Transverse colon (tissue), 4 donors: ENCODE data around the gene IP6K3. TPM values are rescaled to one million over a fixed set of nuclear protein-coding genes. Genes with fewer than 3 reads are reported as not detected.

Experiments used
- DNase-seq: peaks from one replicate; pipeline ENCODE4 v3.0.0-alpha.2; 2019
- H3K27ac ChIP-seq, 4 donors: fragments of 200-600 bp; sonication (generic); 2 replicates each; pipeline ENCODE4 v1.5.1; 2016 to 2018; ENCODE audit warnings: inconsistent platforms in 4 of 4
- H3K27me3 ChIP-seq: fragments of 200-600 bp; sonication (generic); 2 replicates; pipeline ENCODE4 v1.5.1; 2017; ENCODE audit warnings: inconsistent platforms
- H3K36me3 ChIP-seq, 4 donors: fragments of 200-600 bp; sonication (generic); 2 replicates each; pipeline ENCODE4 v1.5.1; 2017 to 2019; ENCODE audit warnings: inconsistent platforms in 4 of 4
- H3K4me1 ChIP-seq, 4 donors: fragments of 200-600 bp; sonication (generic); 2 replicates each; pipeline ENCODE4 v1.5.1; 2017 to 2020; ENCODE audit warnings: inconsistent platforms in 4 of 4
- H3K4me3 ChIP-seq, 4 donors: fragments of 200-600 bp; sonication (generic); 1 replicate in 1 of 4; 2 replicates in 3 of 4; pipeline versions ENCODE4 v1.5.1 to v1.6.1; 2017 to 2019; ENCODE audit warnings: inconsistent platforms in 4 of 4
- H3K9me3 ChIP-seq, 2 donors: fragments of 200-600 bp; sonication (generic); 2 replicates each; pipeline ENCODE4 v1.5.1; 2017 to 2019; ENCODE audit warnings: inconsistent platforms in 2 of 2
- CTCF ChIP-seq, 5 experiments: fragments of 200-600 bp in 3 of 5; fragments of 450-650 bp in 2 of 5; sonication (generic) in 3 of 5; IDR thresholded peaks; 1 replicate in 2 of 5; 2 replicates in 3 of 5; pipeline ENCODE4 v1.5.1; 2016 to 2017; ENCODE audit warnings: antibody characterized with exemption in 5 of 5, inconsistent platforms in 3 of 5, mild to moderate bottlenecking in 2 of 5, moderate library complexity in 1 of 5
- EP300 ChIP-seq: sonication (generic); formaldehyde crosslinking; IDR thresholded peaks from one replicate; pipeline ENCODE4 v1.6.1; 2017; ENCODE audit warnings: antibody characterized with exemption, low read depth
- POLR2A ChIP-seq: fragments of 450-650 bp; IDR thresholded peaks from one replicate; pipeline ENCODE4 v1.6.1; 2016; ENCODE audit warnings: antibody characterized with exemption, mild to moderate bottlenecking, moderate library complexity
- POLR2AphosphoS5 ChIP-seq, 3 donors: sonication (generic); formaldehyde crosslinking; IDR thresholded peaks; one replicate each; pipeline ENCODE4 v1.6.1; 2016; ENCODE audit warnings: antibody characterized with exemption in 3 of 3
- WGBS, 2 donors: methylation state at CpG; one replicate each; pipeline ENCODE4 v1.1.5; 2018; ENCODE audit warnings: low coverage in 1 of 2; 5-methylcytosine and 5-hydroxymethylcytosine counted together
- in situ Hi-C, 4 donors: fragments of 200-750 bp; cut with MboI; loops; one replicate each; pipeline versions ENCODE4 v1.15.0 to v1.15.1; 2017; ENCODE audit warnings: low sequenced_read_pairs in 3 of 4, low pct_ligation_motif_present in 1 of 4, low pct_unique_long_range_greater_than_20kb in 1 of 4
- intact Hi-C: fragments of 100-400 bp; cut with DNase I; formaldehyde crosslinking; loops from one replicate; pipeline ENCODE4 v1.15.1; 2023; ENCODE audit warnings: low total_unique reads
- total RNA-seq, 4 donors: library from RNA; depleted of rRNA; stranded (reverse); fragments of >200 nt; gene quantifications; one replicate each; pipeline ENCODE4 v1.1.0, GENCODE V29; 2016

Gene IP6K3
- total RNA-seq, 4 donors from 2014 or later = 1.00 to 2.9 (median 1.9) TPM; not detected in 1

GRCh38 chr6:33778444-33779121 is 31.9 kb upstream of the IP6K3 start:
- no peaks in the 10 kb centered on the region for H3K4me1 ChIP-seq
- H3K9me3 ChIP-seq = no peaks in the 10 kb centered on the region
- H3K36me3 ChIP-seq = peaks cover 0 to 83% (median 42%) of the 10 kb centered on the region in 4 donors
- no peak overlapping the region for H3K4me3 ChIP-seq
- no peak for TF ChIP-seq CTCF (IDR thresholded peaks at IDR 0.05)
- TF ChIP-seq POLR2A = no peak
- no peak for TF ChIP-seq POLR2AphosphoS5 (IDR thresholded peaks at IDR 0.05)
- 85 to 88% methylated on average over 7 to 12 of the region's 12 CpGs for WGBS, 2 donors
- DNase-seq = no peak
- no peak overlapping the region for H3K27ac ChIP-seq
- no peaks in the 10 kb centered on the region for H3K27me3 ChIP-seq
- in situ Hi-C loops = loop anchor here in 3 of 4 donors (10.0 kb wide), 3 partner anchors 246 to 376 kb away; no protein-coding TSS in a partner anchor
- intact Hi-C loops = loop anchor here (1.0 kb wide), 1 partner anchor 25 kb away; no protein-coding TSS in a partner anchor

- Histone ChIP-seq H3K4me1 (no peaks in the 10 kb centered on the region), H3K9me3 (no peaks in the 10 kb centered on the region), H3K27ac (no peak overlapping the region), H3K27me3 (no peaks in the 10 kb centered on the region), H3K36me3 (peaks cover 0 to 75% (median 42%) of the 10 kb centered on the region in 4 donors), H3K4me3 (no peak overlapping the region)
- 95% methylated on average over 25 of the region's 25 CpGs; no CpG with 5 or more reads in 1 of the 2 donors for WGBS, 2 donors
- TF ChIP-seq POLR2A = no peak
- no peak for TF ChIP-seq POLR2AphosphoS5 (IDR thresholded peaks at IDR 0.05)
- no peak for TF ChIP-seq EP300
- no peak for TF ChIP-seq CTCF (IDR thresholded peaks at IDR 0.05)
- no peak for DNase-seq
- in situ Hi-C loops (loop anchor here in 3 of 4 donors (10.0 kb wide), 3 partner anchors 247 to 377 kb away; no protein-coding TSS in a partner anchor), intact Hi-C loops (loop anchor here (1.0 kb wide), 1 partner anchor 26 kb away; no protein-coding TSS in a partner anchor)
These were observed 31.0 kb upstream of the IP6K3 start for GRCh38 chr6:33777398-33778388.

GRCh38 chr6:33776764-33777163 is 30.1 kb upstream of the IP6K3 start:
- Histone ChIP-seq H3K27ac (no peak overlapping the region), H3K36me3 (peaks cover 0 to 71% (median 40%) of the 10 kb centered on the region in 4 donors), H3K9me3 (no peaks in the 10 kb centered on the region), H3K4me3 (no peak overlapping the region), H3K4me1 (peaks cover 5 to 7% (median 6%) of the 10 kb centered on the region in 4 donors), H3K27me3 (no peaks in the 10 kb centered on the region)
- DNase-seq = no peak
- in situ Hi-C loops (loop anchor here in 3 of 4 donors (10.0 kb wide), 3 partner anchors 248 to 378 kb away; no protein-coding TSS in a partner anchor), intact Hi-C loops (no loop called here)
- TF ChIP-seq POLR2A (no peak), EP300 (no peak), CTCF (IDR thresholded peaks at IDR 0.05) (no peak), POLR2AphosphoS5 (IDR thresholded peaks at IDR 0.05) (no peak)
- WGBS, 2 donors = 93% methylated on average over 12 of the region's 13 CpGs; no CpG with 5 or more reads in 1 of the 2 donors

GRCh38 chr6:33776186-33776585 is 29.5 kb upstream of the IP6K3 start:
- Histone ChIP-seq H3K9me3 (no peaks in the 10 kb centered on the region), H3K4me1 (peaks cover 9 to 13% (median 12%) of the 10 kb centered on the region in 4 donors), H3K36me3 (peaks cover 0 to 71% (median 40%) of the 10 kb centered on the region in 4 donors), H3K27ac (no peak overlapping the region), H3K4me3 (no peak overlapping the region), H3K27me3 (no peaks in the 10 kb centered on the region)
- intact Hi-C loops = no loop called here
- WGBS, 2 donors = 88% methylated on average over 4 of the region's 4 CpGs; no CpG with 5 or more reads in 1 of the 2 donors
- no peak for DNase-seq
- in situ Hi-C loops = loop anchor here in 3 of 4 donors (10.0 kb wide), 3 partner anchors 249 to 379 kb away; no protein-coding TSS in a partner anchor
- TF ChIP-seq POLR2A = no peak
- no peak for TF ChIP-seq CTCF (IDR thresholded peaks at IDR 0.05)
- no peak for TF ChIP-seq POLR2AphosphoS5 (IDR thresholded peaks at IDR 0.05)
- TF ChIP-seq EP300 = no peak
